ENCODE results near the gene TNFRSF8.
"Not testable (repeated sequence)": the region's sequence is repeated elsewhere in the genome, so short reads cannot be mapped to it uniquely, and the experiment has no call there.

The TNFRSF8 gene

DNA sequence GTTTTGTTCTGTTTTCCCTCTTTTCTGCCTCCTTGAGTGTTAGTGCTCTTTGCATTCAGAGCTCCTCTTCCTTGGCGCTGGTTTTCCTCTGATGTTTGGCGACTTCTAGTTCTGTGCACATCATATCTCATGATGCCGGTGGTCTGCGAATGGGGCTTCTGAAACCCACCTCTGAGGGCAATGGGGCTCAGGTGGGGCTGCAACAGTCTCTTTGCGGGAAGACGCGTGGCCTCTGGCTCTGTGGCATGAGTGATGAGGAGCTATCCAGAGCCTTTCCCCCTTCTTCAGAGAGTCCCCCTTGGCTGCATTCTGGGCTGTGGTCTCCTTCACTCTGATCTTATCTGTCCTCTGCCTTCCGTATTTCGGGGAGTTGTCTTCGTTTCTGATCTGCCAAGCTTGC lies 39.0 kb downstream of the TNFRSF8 start:
- H2BK120ac ChIP-seq (ENCODE audit: low read depth, low read length), result no peak overlapping the region
- no peaks in the 10 kb centered on the region for H3K9me3 ChIP-seq (replicated peaks in 1 of 2; ENCODE audit: control insufficient read depth in 2 of 2, insufficient read depth in 1 of 2, low read depth in 1 of 2, low read length in 2 of 2)
- H2BK12ac ChIP-seq (ENCODE audit: low read length), result no peak overlapping the region
- no peak overlapping the region for H4K91ac ChIP-seq (ENCODE audit: low read depth, low read length, poor library complexity)
- H3K18ac ChIP-seq (ENCODE audit: low read length), result no peak overlapping the region
- no peak overlapping the region for H2BK5ac ChIP-seq (ENCODE audit: low read length)
- H2BK15ac ChIP-seq (ENCODE audit: low read length), result no peak overlapping the region
- H3K79me1 ChIP-seq (ENCODE audit: low read depth, low read length), result no peaks in the 10 kb centered on the region
- no peaks in the 10 kb centered on the region for H3K4me1 ChIP-seq (ENCODE audit: control insufficient read depth in 2 of 2, insufficient read depth in 1 of 2, low read depth in 1 of 2, low read length in 2 of 2)
- H3K36me3 ChIP-seq (replicated peaks in 1 of 2; ENCODE audit: control insufficient read depth in 2 of 2, insufficient read depth in 2 of 2, low read length in 2 of 2), result no peaks in the 10 kb centered on the region
- peaks cover 0 to 10% (median 0%) of the 10 kb centered on the region in 3 experiments for H3K27me3 ChIP-seq (ENCODE audit: control insufficient read depth in 3 of 3, insufficient read depth in 3 of 3, low read depth in 1 of 3, low read length in 3 of 3)
- H3K23ac ChIP-seq (ENCODE audit: low read depth, low read length, poor library complexity), result peak overlapping the region; percentile 10
- H2AFZ ChIP-seq (ENCODE audit: low read length), result no peak overlapping the region
- no peak overlapping the region for H3K4ac ChIP-seq (ENCODE audit: low read length)
- no peak overlapping the region for H3K4me2 ChIP-seq (ENCODE audit: insufficient read depth, low read length, poor library complexity, severe bottlenecking)
- no CpG with 5 or more reads among the region's 10 CpGs for WGBS, 2 donors (ENCODE audit: extremely low coverage in 2 of 2, insufficient read length in 2 of 2, insufficient replicate concordance in 1 of 2)
- no peak overlapping the region for H3K9ac ChIP-seq (ENCODE audit: low read depth, low read length, poor library complexity)
- H2AK5ac ChIP-seq (ENCODE audit: low read depth, low read length), result no peak overlapping the region
- DNase-seq (ENCODE audit: low spot score), result no peak
- no peak overlapping the region for H3K27ac ChIP-seq (replicated peaks; ENCODE audit: low read length)
- no peak overlapping the region for H3K14ac ChIP-seq (ENCODE audit: low read length)
- H3K4me3 ChIP-seq (ENCODE audit: low read length in 2 of 2), result no peak overlapping the region
- H4K8ac ChIP-seq (ENCODE audit: low read depth, low read length), result no peak overlapping the region

DNA sequence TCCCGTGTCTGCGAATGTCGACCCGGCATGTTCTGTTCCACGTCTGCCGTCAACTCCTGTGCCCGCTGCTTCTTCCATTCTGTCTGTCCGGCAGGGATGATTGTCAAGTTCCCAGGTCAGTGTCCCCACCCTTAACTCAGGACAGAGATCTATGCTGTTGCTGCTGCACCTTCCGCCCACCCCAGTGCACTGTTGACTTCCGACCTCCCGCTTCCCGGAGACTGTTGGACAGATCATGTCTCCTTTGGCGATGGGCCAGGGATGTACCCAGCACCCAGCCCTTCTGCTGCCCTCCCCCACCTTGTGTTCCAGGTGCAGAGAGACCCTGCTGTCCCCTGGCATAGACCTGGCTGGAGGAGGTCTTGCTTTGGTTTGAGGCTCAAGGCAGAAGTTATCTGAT lies 41.3 kb downstream of the TNFRSF8 start:
- Histone ChIP-seq H2AK5ac (ENCODE audit: low read depth, low read length) (no peak overlapping the region), H2BK5ac (ENCODE audit: low read length) (no peak overlapping the region), H3K27me3 (ENCODE audit: control insufficient read depth in 3 of 3, insufficient read depth in 3 of 3, low read depth in 1 of 3, low read length in 3 of 3) (peaks cover 0 to 19% (median 0%) of the 10 kb centered on the region in 3 experiments), H2AFZ (ENCODE audit: low read length) (no peak overlapping the region), H3K4me3 (ENCODE audit: low read length in 2 of 2) (no peak overlapping the region), H3K23ac (ENCODE audit: low read depth, low read length, poor library complexity) (no peak overlapping the region), H2BK12ac (ENCODE audit: low read length) (no peak overlapping the region), H3K4me2 (ENCODE audit: insufficient read depth, low read length, poor library complexity, severe bottlenecking) (no peak overlapping the region), H3K4me1 (ENCODE audit: control insufficient read depth in 2 of 2, insufficient read depth in 1 of 2, low read depth in 1 of 2, low read length in 2 of 2) (no peaks in the 10 kb centered on the region), H2BK120ac (ENCODE audit: low read depth, low read length) (no peak overlapping the region), H2BK15ac (ENCODE audit: low read length) (no peak overlapping the region), H3K79me1 (ENCODE audit: low read depth, low read length) (no peaks in the 10 kb centered on the region), H3K36me3 (replicated peaks in 1 of 2; ENCODE audit: control insufficient read depth in 2 of 2, insufficient read depth in 2 of 2, low read length in 2 of 2) (no peaks in the 10 kb centered on the region), H4K8ac (ENCODE audit: low read depth, low read length) (no peak overlapping the region), H3K9ac (ENCODE audit: low read depth, low read length, poor library complexity) (no peak overlapping the region), H3K4ac (ENCODE audit: low read length) (no peak overlapping the region), H3K18ac (ENCODE audit: low read length) (no peak overlapping the region), H3K27ac (replicated peaks; ENCODE audit: low read length) (no peak overlapping the region), H3K9me3 (replicated peaks in 1 of 2; ENCODE audit: control insufficient read depth in 2 of 2, insufficient read depth in 1 of 2, low read depth in 1 of 2, low read length in 2 of 2) (no peaks in the 10 kb centered on the region), H4K91ac (ENCODE audit: low read depth, low read length, poor library complexity) (no peak overlapping the region), H3K14ac (ENCODE audit: low read length) (no peak overlapping the region)
- no peak for DNase-seq (ENCODE audit: low spot score)
- WGBS, 2 donors (ENCODE audit: extremely low coverage in 2 of 2, insufficient read length in 2 of 2, insufficient replicate concordance in 1 of 2), result no CpG with 5 or more reads among the region's 13 CpGs

DNA sequence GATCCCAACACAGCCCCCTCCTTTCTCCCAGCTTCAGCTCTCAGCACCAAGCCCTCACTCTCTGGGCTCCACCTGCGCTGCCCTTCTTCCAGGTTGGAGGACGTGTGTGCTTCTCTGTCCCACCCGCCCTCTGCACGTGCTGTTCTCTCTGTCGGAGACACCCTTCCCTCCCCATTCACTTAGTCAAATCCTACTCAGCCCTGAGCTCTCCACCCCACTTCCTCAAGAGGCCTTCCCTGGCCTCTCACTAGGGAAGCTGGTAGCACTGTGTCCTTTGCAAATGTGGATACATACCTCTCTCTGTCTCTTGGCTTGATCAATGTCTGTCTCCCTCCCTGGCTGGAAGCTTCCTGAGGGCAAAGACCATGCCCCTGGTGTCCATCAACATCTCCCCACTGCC lies 43.0 kb downstream of the TNFRSF8 start:
- H3K23ac ChIP-seq (ENCODE audit: low read depth, low read length, poor library complexity), result no peak overlapping the region
- no peak overlapping the region for H2AFZ ChIP-seq (ENCODE audit: low read length)
- no peak overlapping the region for H3K18ac ChIP-seq (ENCODE audit: low read length)
- H3K4me2 ChIP-seq (ENCODE audit: insufficient read depth, low read length, poor library complexity, severe bottlenecking), result no peak overlapping the region
- H4K8ac ChIP-seq (ENCODE audit: low read depth, low read length), result no peak overlapping the region
- H3K27me3 ChIP-seq (ENCODE audit: control insufficient read depth in 3 of 3, insufficient read depth in 3 of 3, low read depth in 1 of 3, low read length in 3 of 3), result peaks cover 0 to 28% (median 0%) of the 10 kb centered on the region in 3 experiments
- H3K79me1 ChIP-seq (ENCODE audit: low read depth, low read length), result no peaks in the 10 kb centered on the region
- H3K9ac ChIP-seq (ENCODE audit: low read depth, low read length, poor library complexity), result no peak overlapping the region
- H3K14ac ChIP-seq (ENCODE audit: low read length), result no peak overlapping the region
- H4K91ac ChIP-seq (ENCODE audit: low read depth, low read length, poor library complexity), result no peak overlapping the region
- H2AK5ac ChIP-seq (ENCODE audit: low read depth, low read length), result no peak overlapping the region
- H2BK12ac ChIP-seq (ENCODE audit: low read length), result no peak overlapping the region
- H3K9me3 ChIP-seq (replicated peaks in 1 of 2; ENCODE audit: control insufficient read depth in 2 of 2, insufficient read depth in 1 of 2, low read depth in 1 of 2, low read length in 2 of 2), result no peaks in the 10 kb centered on the region
- no peak overlapping the region for H3K4me3 ChIP-seq (ENCODE audit: low read length in 2 of 2)
- no peak overlapping the region for H3K27ac ChIP-seq (replicated peaks; ENCODE audit: low read length)
- no peaks in the 10 kb centered on the region for H3K4me1 ChIP-seq (ENCODE audit: control insufficient read depth in 2 of 2, insufficient read depth in 1 of 2, low read depth in 1 of 2, low read length in 2 of 2)
- H2BK5ac ChIP-seq (ENCODE audit: low read length), result no peak overlapping the region
- no peak overlapping the region for H2BK15ac ChIP-seq (ENCODE audit: low read length)
- no peaks in the 10 kb centered on the region for H3K36me3 ChIP-seq (replicated peaks in 1 of 2; ENCODE audit: control insufficient read depth in 2 of 2, insufficient read depth in 2 of 2, low read length in 2 of 2)
- WGBS, 2 donors (ENCODE audit: extremely low coverage in 2 of 2, insufficient read length in 2 of 2, insufficient replicate concordance in 1 of 2), result no CpG with 5 or more reads among the region's 5 CpGs
- H2BK120ac ChIP-seq (ENCODE audit: low read depth, low read length), result no peak overlapping the region
- no peak overlapping the region for H3K4ac ChIP-seq (ENCODE audit: low read length)
- no peak for DNase-seq (ENCODE audit: low spot score)

DNA sequence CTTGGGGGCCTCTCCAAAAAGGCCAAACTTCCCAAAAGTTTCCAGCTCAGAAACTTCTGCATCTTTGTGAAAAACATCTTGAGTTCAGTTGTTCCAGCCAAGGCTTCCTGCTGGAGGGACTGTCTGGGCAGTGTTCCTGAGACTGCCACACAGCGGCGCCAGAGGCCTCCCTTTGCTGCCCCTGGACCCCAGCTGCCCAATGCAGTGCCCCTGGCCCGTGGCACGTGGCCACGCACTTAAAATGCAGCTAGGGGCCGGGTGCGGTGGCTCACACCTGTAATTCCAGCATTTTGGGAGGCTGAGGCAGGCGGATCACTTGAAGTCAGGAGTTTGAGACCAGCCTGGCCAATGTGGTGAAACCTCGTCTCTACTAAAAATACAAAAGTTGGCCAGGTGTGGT lies 43.8 kb downstream of the TNFRSF8 start:
- H3K4me3 ChIP-seq (ENCODE audit: low read length in 2 of 2); H3K9me3 ChIP-seq (replicated peaks in 1 of 2; ENCODE audit: control insufficient read depth in 2 of 2, insufficient read depth in 1 of 2, low read depth in 1 of 2, low read length in 2 of 2); H2BK120ac ChIP-seq (ENCODE audit: low read depth, low read length); H3K18ac ChIP-seq (ENCODE audit: low read length); H3K4me1 ChIP-seq (ENCODE audit: control insufficient read depth in 2 of 2, insufficient read depth in 1 of 2, low read depth in 1 of 2, low read length in 2 of 2); H3K79me1 ChIP-seq (ENCODE audit: low read depth, low read length); H3K4ac ChIP-seq (ENCODE audit: low read length); H3K36me3 ChIP-seq (replicated peaks in 1 of 2; ENCODE audit: control insufficient read depth in 2 of 2, insufficient read depth in 2 of 2, low read length in 2 of 2); H2BK5ac ChIP-seq (ENCODE audit: low read length); H2AK5ac ChIP-seq (ENCODE audit: low read depth, low read length); H3K9ac ChIP-seq (ENCODE audit: low read depth, low read length, poor library complexity); H3K14ac ChIP-seq (ENCODE audit: low read length); H2AFZ ChIP-seq (ENCODE audit: low read length); H3K4me2 ChIP-seq (ENCODE audit: insufficient read depth, low read length, poor library complexity, severe bottlenecking); DNase-seq (ENCODE audit: low spot score); H2BK12ac ChIP-seq (ENCODE audit: low read length); H3K27ac ChIP-seq (replicated peaks; ENCODE audit: low read length); H3K23ac ChIP-seq (ENCODE audit: low read depth, low read length, poor library complexity); H2BK15ac ChIP-seq (ENCODE audit: low read length); H4K8ac ChIP-seq (ENCODE audit: low read depth, low read length); H4K91ac ChIP-seq (ENCODE audit: low read depth, low read length, poor library complexity): not testable (repeated sequence)
- no CpG with 5 or more reads among the region's 9 CpGs for WGBS, 2 donors (ENCODE audit: extremely low coverage in 2 of 2, insufficient read length in 2 of 2, insufficient replicate concordance in 1 of 2)
- peaks cover 0 to 30% (median 0%) of the 10 kb centered on the region in 3 experiments for H3K27me3 ChIP-seq (ENCODE audit: control insufficient read depth in 3 of 3, insufficient read depth in 3 of 3, low read depth in 1 of 3, low read length in 3 of 3)
